Kidney epithelial cell (primary cell): ENCODE data around the gene ADIRF. TPM values are rescaled to one million over a fixed set of nuclear protein-coding genes. Genes with fewer than 3 reads are reported as not detected.

Experiments
- total RNA-seq: library from RNA; depleted of rRNA; stranded (reverse); fragments of >200 nt; gene quantifications from 2 replicates; pipeline ENCODE4 v1.2.3, GENCODE V29; 2015

The ADIRF gene
- total RNA-seq, 1 donor from 2014 or later = not detected

Other genes with a start within 250 kb of the ADIRF start
- gene BMPR1A, start 211.9 kb upstream of the ADIRF start, total RNA-seq = 22.1 and 38.1 TPM in 2 replicates
- 0.08 and 0.14 TPM in 2 replicates for gene MMRN2, start 10.9 kb upstream of the ADIRF start, total RNA-seq
- 0.21 TPM in 1 of 2 replicates, not detected in the other for gene SNCG, start 9.9 kb upstream of the ADIRF start, total RNA-seq
- not detected in 2 replicates for gene FAM25A, start 51.8 kb downstream of the ADIRF start, total RNA-seq
- gene GLUD1, start 126.4 kb downstream of the ADIRF start, total RNA-seq = 91.9 and 94.5 TPM in 2 replicates
- 17.9 and 26.4 TPM in 2 replicates for gene SHLD2, start 126.7 kb downstream of the ADIRF start, total RNA-seq